Measurements from ENCODE around the gene ZNF724. TPM values are rescaled to one million over a fixed set of nuclear protein-coding genes. Genes with fewer than 3 reads are reported as not detected.
"Not testable (repeated sequence)": the region's sequence is repeated elsewhere in the genome, so short reads cannot be mapped to it uniquely, and the experiment has no call there.

Gene ZNF724
- 17.9 and 22.9 TPM in 2 replicates for total RNA-seq

GRCh38 chr19:23249911-23250649, at the start of gene ZNF724:
ZNF724 (minus strand) TSS chr19:23250394; CDS start chr19:23250242, 152 bp downstream.
- peak; percentile 85 for DNase-seq (ENCODE audit: low read depth)
- H3K4me3 ChIP-seq (ENCODE audit: low read depth, low read length), result peak within 1 kb of the TSS; percentile 73
- no peak for TF ChIP-seq CTCF (conservative IDR thresholded peaks at IDR 0.05; ENCODE audit: low read depth, low read length)

GRCh38 chr19:23294141-23294540, 43.9 kb upstream of the ZNF724 start:
- DNase-seq (ENCODE audit: low read depth), result no peak
- TF ChIP-seq CTCF (conservative IDR thresholded peaks at IDR 0.05; ENCODE audit: low read depth, low read length), result no peak

GRCh38 chr19:23289966-23290365, 39.8 kb upstream of the ZNF724 start:
- DNase-seq (ENCODE audit: low read depth); H3K4me3 ChIP-seq (ENCODE audit: low read depth, low read length): not testable (repeated sequence)

More at GRCh38 chr19:23294141-23294540, 43.9 kb upstream of the ZNF724 start:
- H3K4me3 ChIP-seq (ENCODE audit: low read depth, low read length), result no peak overlapping the region

- TF ChIP-seq CTCF (conservative IDR thresholded peaks at IDR 0.05; ENCODE audit: low read depth, low read length), result no peak
- DNase-seq (ENCODE audit: low read depth), result no peak
- H3K4me3 ChIP-seq (ENCODE audit: low read depth, low read length), result no peak overlapping the region
Measured at GRCh38 chr19:23287620-23288019, 37.4 kb upstream of the ZNF724 start.

GRCh38 chr19:23286477-23286876, 36.3 kb upstream of the ZNF724 start:
- no peak overlapping the region for H3K4me3 ChIP-seq (ENCODE audit: low read depth, low read length)
- DNase-seq (ENCODE audit: low read depth), result no peak
- TF ChIP-seq CTCF (conservative IDR thresholded peaks at IDR 0.05; ENCODE audit: low read depth, low read length), result peak; percentile 34

GRCh38 chr19:23285948-23286347, 35.8 kb upstream of the ZNF724 start:
- TF ChIP-seq CTCF (conservative IDR thresholded peaks at IDR 0.05; ENCODE audit: low read depth, low read length), result no peak
- no peak for DNase-seq (ENCODE audit: low read depth)
- H3K4me3 ChIP-seq (ENCODE audit: low read depth, low read length), result no peak overlapping the region

- not testable (repeated sequence) for H3K4me3 ChIP-seq (ENCODE audit: low read depth, low read length); DNase-seq (ENCODE audit: low read depth)
Measured at GRCh38 chr19:23285326-23285725, 35.1 kb upstream of the ZNF724 start.

- TF ChIP-seq CTCF (conservative IDR thresholded peaks at IDR 0.05; ENCODE audit: low read depth, low read length), result peak; percentile 55
- DNase-seq (ENCODE audit: low read depth), result no peak
- H3K4me3 ChIP-seq (ENCODE audit: low read depth, low read length), result no peak overlapping the region
Measured at GRCh38 chr19:23283925-23284324, 33.7 kb upstream of the ZNF724 start.

Measured in epithelial cell of proximal tubule (primary cell).